DND-41 (cell line): Measurements from ENCODE around the gene OR5AU1.

ENCODE experiments used
- ATAC-seq: fragments of 200-7000 bp; cut with Tn5 transposase; 3 replicates; pipeline ENCODE4 v1.9.1; 2021; ENCODE audit warnings: low read depth; ENCODE audit not compliant: insufficient read depth
- DNase-seq: peaks from one replicate; pipeline ENCODE4 v3.0.0-alpha.2; 2020
- H2AFZ ChIP-seq: 2 replicates; pipeline ENCODE4 v1.6.0; 2012; ENCODE audit warnings: low read depth, low read length
- H3K27ac ChIP-seq: 2 replicates; pipeline ENCODE4 v1.5.1; 2012; ENCODE audit warnings: low read length, inconsistent platforms
- H3K27me3 ChIP-seq: fragments of 200-600 bp; sonication (generic); 2 replicates; pipeline ENCODE4 v1.6.0; 2012; ENCODE audit warnings: low read length, mild to moderate bottlenecking, inconsistent platforms; ENCODE audit not compliant: insufficient read depth, poor library complexity
- H3K36me3 ChIP-seq: 2 replicates; pipeline ENCODE4 v1.5.1; 2012; ENCODE audit warnings: low read length, inconsistent platforms; ENCODE audit not compliant: insufficient read depth
- H3K4me1 ChIP-seq: 2 replicates; pipeline ENCODE4 v1.5.1; 2012; ENCODE audit warnings: mild to moderate bottlenecking, low read length; ENCODE audit not compliant: insufficient read depth
- H3K4me2 ChIP-seq: 2 replicates; pipeline ENCODE4 v1.6.0; 2012; ENCODE audit warnings: mild to moderate bottlenecking, moderate library complexity, low read length, inconsistent platforms; ENCODE audit not compliant: insufficient read depth
- H3K4me3 ChIP-seq, 2 experiments: fragments of 200-600 bp in 1 of 2; shearing (Covaris generic) in 1 of 2; 2 replicates each; pipeline ENCODE4 v1.5.1; 2012 to 2016; ENCODE audit warnings: inconsistent platforms in 2 of 2, low read length in 2 of 2, mild to moderate bottlenecking in 2 of 2, low read depth in 1 of 2, moderate library complexity in 1 of 2
- H3K79me2 ChIP-seq: 2 replicates; pipeline ENCODE4 v1.6.0; 2012; ENCODE audit warnings: low read length, inconsistent platforms; ENCODE audit not compliant: insufficient read depth
- H3K9ac ChIP-seq: 2 replicates; pipeline ENCODE4 v1.6.0; 2012; ENCODE audit warnings: low read depth, mild to moderate bottlenecking, inconsistent platforms, low read length, moderate library complexity
- H3K9me3 ChIP-seq: 2 replicates; pipeline ENCODE4 v1.5.1; 2012; ENCODE audit warnings: low read length, moderate library complexity, mild to moderate bottlenecking, inconsistent platforms; ENCODE audit not compliant: insufficient read depth, severe bottlenecking
- H4K20me1 ChIP-seq: 2 replicates; pipeline ENCODE4 v1.6.0; 2012; ENCODE audit warnings: low read length; ENCODE audit not compliant: insufficient read depth
- EZH2 ChIP-seq: IDR thresholded peaks from 3 replicates; pipeline ENCODE4 v1.6.1; 2012; ENCODE audit warnings: borderline replicate concordance, low read depth, mild to moderate bottlenecking, moderate library complexity, low read length, inconsistent platforms; ENCODE audit not compliant: severe bottlenecking
- TF ChIP-seq, protein P1 (sequence below): IDR thresholded peaks from 2 replicates; pipeline ENCODE4 v1.5.1; 2012; ENCODE audit warnings: borderline replicate concordance, low read length, moderate library complexity, mild to moderate bottlenecking; ENCODE audit not compliant: poor library complexity, severe bottlenecking; ENCODE audit errors: extremely low read depth

OR5AU1 gene

DNA sequence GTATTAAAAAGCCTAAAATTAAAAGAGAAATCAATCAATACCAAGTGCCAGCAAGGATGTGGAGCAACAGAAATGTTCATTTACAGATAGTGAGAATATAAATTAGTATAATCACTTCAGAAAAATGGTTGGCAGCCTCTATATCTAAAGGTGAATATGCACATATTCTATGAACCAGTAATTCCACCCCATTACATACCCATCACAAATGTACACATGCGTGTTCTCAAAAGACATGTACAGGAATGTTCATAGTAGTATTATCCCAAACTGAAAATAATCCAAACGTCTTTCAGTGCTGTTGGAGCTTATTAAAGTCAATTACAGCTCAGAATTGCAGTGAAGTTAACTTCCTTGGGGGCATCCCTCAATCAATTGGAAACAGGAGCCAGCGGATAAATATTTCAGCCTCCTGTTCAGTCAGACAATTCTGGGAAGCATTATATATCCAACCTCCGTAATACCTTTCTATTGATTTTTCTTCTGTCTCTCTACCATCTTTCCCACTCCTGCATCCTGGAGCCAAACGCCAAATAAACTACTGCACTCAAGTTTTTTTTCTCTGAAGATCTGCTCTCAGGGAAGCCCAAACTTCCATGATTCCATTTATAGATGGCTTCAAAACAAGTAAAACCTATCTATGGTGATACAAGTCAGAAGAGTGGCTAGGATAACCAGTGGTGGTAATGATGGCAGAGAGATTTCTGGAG, 45.0 kb upstream of the OR5AU1 start:
- Histone ChIP-seq H3K9ac (no peak overlapping the region), H3K36me3 (no peaks in the 10 kb centered on the region), H3K79me2 (no peaks in the 10 kb centered on the region), H2AFZ (no peak overlapping the region), H4K20me1 (peaks cover 6% of the 10 kb centered on the region; the same call in 1 of the 2 replicates), H3K4me1 (no peaks in the 10 kb centered on the region), H3K9me3 (no peaks in the 10 kb centered on the region), H3K4me3 (no peak overlapping the region), H3K27ac (no peak overlapping the region), H3K4me2 (no peak overlapping the region), H3K27me3 (no peaks in the 10 kb centered on the region)
- TF ChIP-seq, protein P1, sequence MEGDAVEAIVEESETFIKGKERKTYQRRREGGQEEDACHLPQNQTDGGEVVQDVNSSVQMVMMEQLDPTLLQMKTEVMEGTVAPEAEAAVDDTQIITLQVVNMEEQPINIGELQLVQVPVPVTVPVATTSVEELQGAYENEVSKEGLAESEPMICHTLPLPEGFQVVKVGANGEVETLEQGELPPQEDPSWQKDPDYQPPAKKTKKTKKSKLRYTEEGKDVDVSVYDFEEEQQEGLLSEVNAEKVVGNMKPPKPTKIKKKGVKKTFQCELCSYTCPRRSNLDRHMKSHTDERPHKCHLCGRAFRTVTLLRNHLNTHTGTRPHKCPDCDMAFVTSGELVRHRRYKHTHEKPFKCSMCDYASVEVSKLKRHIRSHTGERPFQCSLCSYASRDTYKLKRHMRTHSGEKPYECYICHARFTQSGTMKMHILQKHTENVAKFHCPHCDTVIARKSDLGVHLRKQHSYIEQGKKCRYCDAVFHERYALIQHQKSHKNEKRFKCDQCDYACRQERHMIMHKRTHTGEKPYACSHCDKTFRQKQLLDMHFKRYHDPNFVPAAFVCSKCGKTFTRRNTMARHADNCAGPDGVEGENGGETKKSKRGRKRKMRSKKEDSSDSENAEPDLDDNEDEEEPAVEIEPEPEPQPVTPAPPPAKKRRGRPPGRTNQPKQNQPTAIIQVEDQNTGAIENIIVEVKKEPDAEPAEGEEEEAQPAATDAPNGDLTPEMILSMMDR: no peak
- TF ChIP-seq EZH2: no peak
- ATAC-seq (no peak), DNase-seq (no peak)

DNA sequence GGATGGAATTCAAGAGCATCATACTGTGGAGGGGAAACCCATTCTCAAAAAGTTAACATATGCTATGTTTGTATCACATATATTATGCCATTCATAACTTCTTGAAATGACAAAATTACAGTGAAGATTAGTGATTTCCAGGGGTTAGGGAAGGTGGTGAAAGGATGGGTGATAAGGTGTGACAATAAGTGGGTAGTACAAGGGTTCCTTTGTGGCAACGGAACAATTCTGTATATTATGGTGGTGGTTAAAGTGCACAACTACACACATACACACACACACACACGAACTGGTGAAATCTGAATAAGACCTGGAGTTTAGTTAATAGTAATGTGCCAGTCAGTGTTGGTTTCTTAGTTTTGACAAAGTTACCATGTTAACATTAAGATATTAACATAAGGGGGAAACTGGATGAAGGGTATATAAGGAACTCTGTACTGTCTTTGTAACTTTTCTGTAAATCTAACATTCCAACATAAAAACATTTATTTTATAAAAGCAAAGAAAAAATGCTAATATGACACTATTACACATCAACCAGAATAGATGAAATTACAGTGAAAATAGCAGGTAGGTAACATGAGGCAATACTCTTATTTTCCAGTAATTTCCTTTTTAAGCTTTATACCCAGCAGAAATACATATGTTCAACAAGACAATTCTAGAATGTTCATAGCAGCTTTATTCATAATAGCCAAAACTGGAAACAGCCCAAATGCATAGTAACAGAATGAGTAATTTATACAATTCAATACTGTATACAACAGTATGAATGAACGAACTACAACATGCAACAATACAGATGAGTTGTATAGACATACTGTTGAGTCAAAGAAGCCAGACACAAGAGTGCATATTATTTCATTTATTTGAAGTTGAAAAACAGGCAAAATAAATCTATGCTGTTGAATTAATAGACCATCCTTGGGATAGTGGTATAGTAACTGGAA, 44.0 kb upstream of the OR5AU1 start:
- Histone ChIP-seq H3K4me3 (no peak overlapping the region), H3K27ac (no peak overlapping the region), H3K36me3 (no peaks in the 10 kb centered on the region), H3K4me1 (no peaks in the 10 kb centered on the region), H3K27me3 (no peaks in the 10 kb centered on the region), H3K79me2 (no peaks in the 10 kb centered on the region), H4K20me1 (peaks cover 4% of the 10 kb centered on the region; the same call in 1 of the 2 replicates), H3K9ac (no peak overlapping the region), H2AFZ (no peak overlapping the region), H3K4me2 (no peak overlapping the region), H3K9me3 (no peaks in the 10 kb centered on the region)
- TF ChIP-seq, protein P1: no peak
- no peak for TF ChIP-seq EZH2
- DNase-seq (no peak), ATAC-seq (no peak)

DNA sequence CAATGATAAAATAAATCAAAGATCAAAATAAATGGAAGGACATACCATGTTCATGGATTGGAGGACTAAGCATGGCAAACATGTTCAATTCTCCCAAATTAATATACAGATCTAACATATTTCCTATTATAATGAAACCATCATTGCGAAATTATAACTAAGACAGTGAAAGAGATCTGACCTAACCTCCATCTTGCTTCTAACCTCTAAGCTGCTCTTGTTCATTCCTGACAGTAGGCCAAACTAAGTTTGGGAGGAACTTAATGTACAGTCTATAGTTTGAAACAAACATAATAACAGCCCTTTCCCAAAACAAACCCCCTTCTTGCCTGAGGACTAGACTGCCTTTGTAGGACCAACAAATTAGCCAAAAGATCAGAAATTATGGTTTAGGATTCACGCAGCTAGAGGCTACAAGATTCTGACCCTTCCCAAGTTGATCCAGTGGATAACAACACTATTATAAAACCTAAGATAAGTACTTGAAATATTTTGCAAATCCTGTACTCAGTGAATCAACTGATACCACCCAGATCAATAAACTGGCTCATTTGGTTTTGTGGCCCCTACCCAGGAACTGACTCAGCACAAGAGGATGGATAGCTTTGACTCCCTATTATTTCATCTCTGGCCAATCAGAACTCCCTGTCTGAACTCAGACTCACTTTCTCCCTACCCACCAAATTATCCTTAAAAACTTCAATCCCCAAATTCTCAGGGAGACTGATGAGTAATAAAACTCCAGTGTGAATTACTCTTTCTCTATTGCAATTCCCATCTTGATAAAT, 41.7 kb upstream of the OR5AU1 start:
- no peak for TF ChIP-seq EZH2
- TF ChIP-seq, protein P1: no peak
- Histone ChIP-seq H3K27me3 (no peaks in the 10 kb centered on the region), H3K4me2 (no peak overlapping the region), H4K20me1 (no peaks in the 10 kb centered on the region), H3K9ac (no peak overlapping the region), H3K27ac (no peak overlapping the region), H3K4me1 (peaks cover 2% of the 10 kb centered on the region), H3K9me3 (no peaks in the 10 kb centered on the region), H3K36me3 (no peaks in the 10 kb centered on the region), H3K79me2 (no peaks in the 10 kb centered on the region), H2AFZ (no peak overlapping the region), H3K4me3 (no peak overlapping the region)
- ATAC-seq (no peak), DNase-seq (no peak)
